HG02571 (cell line): ENCODE measurements around the gene KRTAP10-4.

ENCODE experiments used
- ATAC-seq: cut with Tn5 transposase; IDR thresholded peaks from one replicate; pipeline ENCODE4 v1.9.1; 2021; ENCODE audit warnings: mild to moderate bottlenecking, moderate library complexity; ENCODE audit not compliant: unreplicated experiment

The KRTAP10-4 gene

GRCh38 chr21:44614961-44615391, 41.4 kb downstream of the KRTAP10-4 start:
- no peak for ATAC-seq

GRCh38 chr21:44615466-44615865, 41.9 kb downstream of the KRTAP10-4 start:
- no peak for ATAC-seq

- no peak for ATAC-seq
These were observed 42.5 kb downstream of the KRTAP10-4 start for GRCh38 chr21:44615911-44616590.

GRCh38 chr21:44616591-44616926, 43.0 kb downstream of the KRTAP10-4 start:
- ATAC-seq = no peak

GRCh38 chr21:44617071-44617501, 43.6 kb downstream of the KRTAP10-4 start:
- no peak for ATAC-seq

- no peak for ATAC-seq
These were observed 45.0 kb downstream of the KRTAP10-4 start for GRCh38 chr21:44618504-44618903.

GRCh38 chr21:44618909-44619308, 45.4 kb downstream of the KRTAP10-4 start:
- ATAC-seq = no peak

- no peak for ATAC-seq
These were observed 46.4 kb downstream of the KRTAP10-4 start for GRCh38 chr21:44619886-44620285.

GRCh38 chr21:44623575-44623974, 50.0 kb downstream of the KRTAP10-4 start:
- no peak for ATAC-seq
